ENCODE results near the gene SLC3A2. TPM values are rescaled to one million over a fixed set of nuclear protein-coding genes. Genes with fewer than 3 reads are reported as not detected.

Gene SLC3A2
- total RNA-seq, 1 donor from 2014 or later, result 35.0 TPM

DNA sequence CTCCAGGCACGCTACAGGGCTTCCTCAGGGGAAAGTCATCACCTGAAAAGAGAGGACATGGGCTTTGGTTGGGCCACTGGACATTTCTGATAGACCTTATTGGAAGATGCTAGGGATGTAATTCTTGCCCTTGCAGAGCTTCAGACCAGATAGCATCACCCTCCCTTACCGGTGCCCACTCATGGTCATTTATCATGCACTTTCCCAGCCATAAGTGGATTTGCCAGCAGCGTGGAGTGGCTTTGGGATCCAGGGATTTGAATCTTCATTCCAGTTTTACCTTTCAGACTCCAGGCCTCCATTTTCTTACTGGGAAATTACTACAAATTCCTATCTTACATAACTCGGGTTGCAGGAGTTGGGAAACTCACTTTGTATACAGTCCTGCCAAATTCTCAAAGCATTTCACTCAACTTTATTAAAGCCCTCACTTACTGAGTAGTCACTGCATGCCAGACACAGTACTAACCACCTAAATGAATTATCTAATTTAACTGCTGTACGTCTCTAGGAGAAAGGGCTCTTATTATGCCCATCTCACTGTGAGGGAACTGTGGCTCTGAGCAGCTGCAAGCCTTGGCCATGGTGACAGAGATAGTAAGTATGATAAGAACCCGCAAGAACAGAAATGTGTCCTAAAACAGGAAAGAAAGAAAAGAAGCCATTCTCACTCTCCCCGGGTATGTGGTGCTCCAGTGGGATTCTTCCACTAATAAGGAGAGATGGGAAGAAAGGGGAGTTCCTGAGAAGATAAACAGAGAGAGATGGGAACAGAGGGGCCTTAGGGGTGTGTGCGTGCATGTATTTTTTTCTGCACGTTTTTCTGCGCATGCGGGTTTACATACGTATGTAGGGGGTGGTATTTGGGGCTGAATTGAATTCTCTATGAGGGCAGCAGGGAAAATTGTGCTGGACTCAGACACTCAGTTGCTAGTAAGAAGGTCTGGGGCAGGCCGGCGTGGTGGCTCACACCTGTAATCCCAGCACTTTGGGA, 30.7 kb downstream of the SLC3A2 start:
- Histone ChIP-seq H3K4me3 (no peak overlapping the region), H3K27ac (replicated peaks) (no peak overlapping the region)
- intact Hi-C loops (cut with micrococcal nuclease), result no loop called here

GRCh38 chr11:62912268-62912667, 31.6 kb downstream of the SLC3A2 start:
- H3K36me3 ChIP-seq, result no peaks in the 10 kb centered on the region
- intact Hi-C loops (cut with micrococcal nuclease), result no loop called here
- peaks cover 19% of the 10 kb centered on the region for H3K4me1 ChIP-seq
- no peak overlapping the region for H3K27ac ChIP-seq (replicated peaks)
- no peaks in the 10 kb centered on the region for H3K27me3 ChIP-seq (ENCODE audit: low read depth)
- no peak overlapping the region for H3K4me3 ChIP-seq
- DNase-seq, result no peak
- H3K9me3 ChIP-seq (replicated peaks), result no peaks in the 10 kb centered on the region
- TF ChIP-seq, protein P1, sequence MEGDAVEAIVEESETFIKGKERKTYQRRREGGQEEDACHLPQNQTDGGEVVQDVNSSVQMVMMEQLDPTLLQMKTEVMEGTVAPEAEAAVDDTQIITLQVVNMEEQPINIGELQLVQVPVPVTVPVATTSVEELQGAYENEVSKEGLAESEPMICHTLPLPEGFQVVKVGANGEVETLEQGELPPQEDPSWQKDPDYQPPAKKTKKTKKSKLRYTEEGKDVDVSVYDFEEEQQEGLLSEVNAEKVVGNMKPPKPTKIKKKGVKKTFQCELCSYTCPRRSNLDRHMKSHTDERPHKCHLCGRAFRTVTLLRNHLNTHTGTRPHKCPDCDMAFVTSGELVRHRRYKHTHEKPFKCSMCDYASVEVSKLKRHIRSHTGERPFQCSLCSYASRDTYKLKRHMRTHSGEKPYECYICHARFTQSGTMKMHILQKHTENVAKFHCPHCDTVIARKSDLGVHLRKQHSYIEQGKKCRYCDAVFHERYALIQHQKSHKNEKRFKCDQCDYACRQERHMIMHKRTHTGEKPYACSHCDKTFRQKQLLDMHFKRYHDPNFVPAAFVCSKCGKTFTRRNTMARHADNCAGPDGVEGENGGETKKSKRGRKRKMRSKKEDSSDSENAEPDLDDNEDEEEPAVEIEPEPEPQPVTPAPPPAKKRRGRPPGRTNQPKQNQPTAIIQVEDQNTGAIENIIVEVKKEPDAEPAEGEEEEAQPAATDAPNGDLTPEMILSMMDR (IDR thresholded peaks at IDR 0.05; ENCODE audit: borderline replicate concordance), result no peak

More for the DNA sequence above, 30.7 kb downstream of the SLC3A2 start:
- TF ChIP-seq, protein P1 (IDR thresholded peaks at IDR 0.05; ENCODE audit: borderline replicate concordance), result no peak
- peaks cover 27% of the 10 kb centered on the region for H3K4me1 ChIP-seq
- no peak for DNase-seq
- H3K36me3 ChIP-seq, result no peaks in the 10 kb centered on the region
- H3K9me3 ChIP-seq (replicated peaks), result no peaks in the 10 kb centered on the region
- H3K27me3 ChIP-seq (ENCODE audit: low read depth), result no peaks in the 10 kb centered on the region

- Histone ChIP-seq H3K36me3 (no peaks in the 10 kb centered on the region), H3K4me1 (peaks cover 3% of the 10 kb centered on the region), H3K27ac (replicated peaks) (no peak overlapping the region), H3K9me3 (replicated peaks) (no peaks in the 10 kb centered on the region), H3K27me3 (ENCODE audit: low read depth) (no peaks in the 10 kb centered on the region), H3K4me3 (no peak overlapping the region)
- TF ChIP-seq, protein P1 (IDR thresholded peaks at IDR 0.05; ENCODE audit: borderline replicate concordance), result no peak
- intact Hi-C loops (cut with micrococcal nuclease), result no loop called here
- no peak for DNase-seq
Measured at GRCh38 chr11:62914416-62914815, 33.7 kb downstream of the SLC3A2 start.

DNA sequence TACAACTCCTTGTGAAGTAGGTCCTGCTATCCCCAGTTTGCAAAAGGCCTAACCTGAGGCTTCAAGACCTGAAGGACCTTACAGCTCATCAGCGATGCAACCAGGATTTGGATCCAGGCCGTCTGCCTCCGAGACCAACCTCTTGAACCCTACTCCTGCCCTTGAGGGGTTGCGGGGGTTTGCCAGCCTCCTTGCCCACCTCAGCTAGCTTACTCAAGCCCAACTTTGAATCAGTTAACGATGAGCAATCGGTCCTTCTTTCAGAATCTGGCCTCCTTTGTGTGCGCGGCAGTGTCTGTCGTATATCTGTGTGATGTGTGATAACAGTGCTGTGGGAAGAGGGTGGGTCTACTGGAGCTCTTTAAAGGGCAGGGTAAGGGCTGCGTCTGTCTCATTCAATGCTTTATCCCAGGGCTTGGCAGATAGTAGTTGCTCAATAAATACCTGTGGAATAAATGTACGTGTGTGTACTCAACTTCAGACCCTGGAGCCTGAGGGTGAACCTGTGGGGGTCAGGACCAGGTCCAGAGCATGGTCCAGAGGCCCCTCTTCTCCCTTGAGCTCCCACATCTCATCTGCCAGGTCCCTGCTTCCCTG, 37.3 kb downstream of the SLC3A2 start:
- intact Hi-C loops (cut with micrococcal nuclease), result no loop called here
- Histone ChIP-seq H3K27me3 (ENCODE audit: low read depth) (peaks cover 31% of the 10 kb centered on the region), H3K9me3 (replicated peaks) (no peaks in the 10 kb centered on the region), H3K4me3 (no peak overlapping the region), H3K36me3 (no peaks in the 10 kb centered on the region), H3K27ac (replicated peaks) (no peak overlapping the region), H3K4me1 (peaks cover 14% of the 10 kb centered on the region)
- DNase-seq, result no peak
- TF ChIP-seq, protein P1 (IDR thresholded peaks at IDR 0.05; ENCODE audit: borderline replicate concordance), result no peak

- Histone ChIP-seq H3K27ac (replicated peaks) (no peak overlapping the region), H3K9me3 (replicated peaks) (no peaks in the 10 kb centered on the region), H3K27me3 (ENCODE audit: low read depth) (peaks cover 36% of the 10 kb centered on the region), H3K4me1 (peaks cover 20% of the 10 kb centered on the region), H3K36me3 (no peaks in the 10 kb centered on the region), H3K4me3 (no peak overlapping the region)
- TF ChIP-seq, protein P1 (IDR thresholded peaks at IDR 0.05; ENCODE audit: borderline replicate concordance), result no peak
- intact Hi-C loops (cut with micrococcal nuclease), result no loop called here
- DNase-seq, result no peak
Measured at GRCh38 chr11:62918531-62918930, 37.8 kb downstream of the SLC3A2 start.
